GM12878 (cell line): ENCODE results near the gene PPP2R2B. TPM values are rescaled to one million over a fixed set of nuclear protein-coding genes. Genes with fewer than 3 reads are reported as not detected.

ENCODE experiments used
- ATAC-seq: fragments of 200-7000 bp; cut with Tn5 transposase; 3 replicates; pipeline ENCODE4 v1.9.1; 2020; ENCODE audit warnings: mild to moderate bottlenecking, moderate library complexity
- BruUV-seq: library from RNA; stranded (reverse); fragments of 400-500 nt; replicated peaks from 2 replicates; lab custom pipeline; 2021; lab: Mats Ljungman, UMichigan
- CTCF ChIA-PET: fragments of 300-600 bp; sonication (Branson Sonifier 250); formaldehyde crosslinking; extraction: SDS; loops from one replicate; lab custom pipeline; 2021; ENCODE audit warnings: inconsistent platforms; lab: Yijun Ruan, JAX
- POLR2A ChIA-PET: fragments of 350-600 bp; formaldehyde crosslinking; extraction: SDS; loops from one replicate; lab custom pipeline; 2021; ENCODE audit warnings: inconsistent platforms; lab: Charles Lee
- RAD21 ChIA-PET: fragments of 300-600 bp; sonication (Branson Sonifier 250); formaldehyde crosslinking; loops from one replicate; lab custom pipeline; 2023; ENCODE audit warnings: antibody characterized with exemption; ENCODE audit not compliant: unreplicated experiment; lab: Charles Lee
- SMC1A ChIA-PET: fragments of 300-600 bp; sonication (Branson Sonifier 250); formaldehyde crosslinking; loops from one replicate; lab custom pipeline; 2023; ENCODE audit not compliant: unreplicated experiment, uncharacterized antibody; lab: Charles Lee
- DNase-seq: peaks from one replicate; pipeline ENCODE4 v3.0.0-alpha.2; 2011; ENCODE audit warnings: low read depth, low spot score
- FAIRE-seq: peaks from 3 replicates; lab custom pipeline; 2011; peaks lifted over from hg19 to GRCh38; lab: Jason Lieb, UNC
- H2AFZ ChIP-seq: 2 replicates; pipeline ENCODE4 v1.6.0; 2011; ENCODE audit warnings: low read depth, low read length, control low read depth; ENCODE audit not compliant: control insufficient read depth
- H3K27ac ChIP-seq: 2 replicates; pipeline ENCODE4 v1.5.1; 2011; ENCODE audit warnings: control low read depth; ENCODE audit not compliant: control insufficient read depth, insufficient read depth
- H3K27me3 ChIP-seq, 2 experiments: replicated peaks in 1 of 2; 2 replicates each; pipeline versions ENCODE4 v1.6.0 to v1.6.1; 2011; ENCODE audit warnings: low read length in 1 of 2; ENCODE audit not compliant: control insufficient read depth in 2 of 2, insufficient read depth in 2 of 2
- H3K36me3 ChIP-seq, 2 experiments: 2 replicates each; pipeline ENCODE4 v1.5.1; 2011; ENCODE audit warnings: low read length in 1 of 2; ENCODE audit not compliant: control insufficient read depth in 2 of 2, insufficient read depth in 2 of 2
- H3K4me1 ChIP-seq: 2 replicates; pipeline ENCODE4 v1.6.1; 2011; ENCODE audit warnings: mild to moderate bottlenecking, low read length, moderate library complexity, mixed read lengths; ENCODE audit not compliant: control insufficient read depth, insufficient read depth
- H3K4me2 ChIP-seq: 2 replicates; pipeline ENCODE4 v1.6.0; 2011; ENCODE audit warnings: control low read depth; ENCODE audit not compliant: control insufficient read depth, insufficient read depth
- H3K4me3 ChIP-seq: fragments of 200-600 bp; sonication (generic); 2 replicates; pipeline ENCODE4 v1.5.1; 2016
- H3K79me2 ChIP-seq: 2 replicates; pipeline ENCODE4 v1.6.0; 2011; ENCODE audit warnings: low read length; ENCODE audit not compliant: control insufficient read depth, insufficient read depth
- H3K9ac ChIP-seq: 2 replicates; pipeline ENCODE4 v1.8.0; 2011; ENCODE audit warnings: low read length, control low read depth, mixed read lengths; ENCODE audit not compliant: control insufficient read depth, insufficient read depth
- H3K9me3 ChIP-seq: replicated peaks from 3 replicates; pipeline ENCODE4 v1.5.1; 2011; ENCODE audit warnings: mild to moderate bottlenecking, low read length; ENCODE audit not compliant: control insufficient read depth, insufficient read depth
- H4K20me1 ChIP-seq: 2 replicates; pipeline ENCODE4 v1.6.0; 2011; ENCODE audit not compliant: control insufficient read depth, insufficient read depth
- ATF2 ChIP-seq: IDR thresholded peaks from 2 replicates; pipeline ENCODE4 v1.6.1; 2012; ENCODE audit warnings: low read length, inconsistent platforms
- EGR1 ChIP-seq, 2 experiments: IDR thresholded peaks; 1 replicate in 1 of 2; 2 replicates in 1 of 2; pipeline ENCODE4 v1.6.1; 2011 to 2012; ENCODE audit warnings: low read depth in 2 of 2, low read length in 2 of 2, borderline replicate concordance in 1 of 2, mild to moderate bottlenecking in 1 of 2, moderate library complexity in 1 of 2
- IRF4 ChIP-seq: IDR thresholded peaks from 2 replicates; pipeline ENCODE4 v1.6.1; 2011; ENCODE audit warnings: low read depth, low read length
- MTA3 ChIP-seq: IDR thresholded peaks from 2 replicates; pipeline ENCODE4 v1.6.1; 2012; ENCODE audit warnings: low read length, inconsistent platforms, borderline replicate concordance
- NFXL1 ChIP-seq: fragments of 450-650 bp; IDR thresholded peaks from 2 replicates; pipeline ENCODE4 v1.6.1; 2017; ENCODE audit warnings: antibody characterized with exemption, mild to moderate bottlenecking, borderline replicate concordance
- PML ChIP-seq: IDR thresholded peaks from 2 replicates; pipeline ENCODE4 v1.6.1; 2012; ENCODE audit warnings: low read length, inconsistent platforms
- SIN3A ChIP-seq: IDR thresholded peaks from 2 replicates; pipeline ENCODE4 v1.6.1; 2012; ENCODE audit warnings: low read depth, low read length, improper control_type of control experiment
- SMAD1 ChIP-seq: fragments of 450-650 bp; IDR thresholded peaks from 2 replicates; pipeline ENCODE4 v1.6.1; 2018; ENCODE audit warnings: mild to moderate bottlenecking, low read depth; ENCODE audit not compliant: partially characterized antibody
- SREBF1 ChIP-seq: IDR thresholded peaks from 2 replicates; pipeline ENCODE4 v1.6.1; 2012; ENCODE audit warnings: mild to moderate bottlenecking, low read length
- ZBTB40 ChIP-seq: fragments of 450-650 bp; IDR thresholded peaks from 2 replicates; pipeline ENCODE4 v1.6.1; 2016; ENCODE audit warnings: mild to moderate bottlenecking, moderate library complexity, borderline replicate concordance
- ZNF217 ChIP-seq: fragments of 450-650 bp; IDR thresholded peaks from 2 replicates; pipeline ENCODE4 v1.6.1; 2017; ENCODE audit warnings: antibody characterized with exemption, mild to moderate bottlenecking
- ZNF384 ChIP-seq: IDR thresholded peaks from 2 replicates; pipeline ENCODE4 v1.6.1; 2012; ENCODE audit warnings: low read depth, mild to moderate bottlenecking, low read length, improper control_type of control experiment, borderline replicate concordance
- ZSCAN29 ChIP-seq: fragments of 450-650 bp; IDR thresholded peaks from 2 replicates; pipeline ENCODE4 v1.6.1; 2017; ENCODE audit warnings: mild to moderate bottlenecking, moderate library complexity
- WGBS: methylation state at CpG from one replicate; pipeline ENCODE4 v1.1.6; 2016; ENCODE audit warnings: low lambda C conversion rate; ENCODE audit not compliant: insufficient replicate concordance, insufficient coverage; ENCODE audit errors: missing lambda C conversion rate; 5-methylcytosine and 5-hydroxymethylcytosine counted together
- in situ Hi-C: fragments of 300-500 bp; cut with MboI; formaldehyde crosslinking; loops from 9 replicates; pipeline ENCODE4 v1.14.3; 2018; ENCODE audit warnings: mixed read lengths
- intact Hi-C: fragments of 100-400 bp; cut with micrococcal nuclease; formaldehyde crosslinking; loops from one replicate; pipeline ENCODE4 v1.14.2; 2022; ENCODE audit not compliant: unreplicated experiment
- polyA plus RNA-seq, 11 experiments: library from polyadenylated mRNA; depleted of rRNA in 4 of 11; unstranded in 6 of 11; stranded (reverse) in 5 of 11; fragments of >200 nt; fragmentation: Nextera tagmentation in 4 of 11; fragmentation: Illumina TruSeq in 1 of 11; extraction: Ambion mirVana in 4 of 11; extraction: Trizol in 1 of 11; gene quantifications; 1 replicate in 1 of 11; 2 replicates in 10 of 11; pipeline versions ENCODE4 v1.2.1 to v1.2.3, GENCODE V29; 2011 to 2016; ENCODE audit warnings: inconsistent platforms in 2 of 11, missing spikeins in 2 of 11, low read depth in 1 of 11
- total RNA-seq, 4 experiments: library from RNA; depleted of rRNA in 3 of 4; stranded (reverse); fragments of >200 nt in 3 of 4; fragmentation: Illumina TruSeq in 1 of 4; extraction: Trizol in 1 of 4; gene quantifications; 2 replicates each; pipeline versions ENCODE4 v1.2.1 to v1.2.3, GENCODE V29; 2013 to 2021
- TF ChIP-seq, protein P1 (sequence below): fragments of 450-650 bp; IDR thresholded peaks from 2 replicates; pipeline ENCODE4 v1.6.1; 2017; ENCODE audit warnings: low read depth, mild to moderate bottlenecking, moderate library complexity

PPP2R2B gene
- total and polyA plus RNA-seq, 10 of the 15 experiments (the other 5 are each of a cell fraction or from before 2014, with no cell fraction given), result not detected

- intact Hi-C loops (no loop called here), in situ Hi-C loops (no loop called here)
- Histone ChIP-seq H3K27me3 (peaks cover 0 to 3% of the 10 kb centered on the region in 2 experiments; a peak in 1 of 4 replicates), H3K4me2 (no peak overlapping the region), H3K9me3 (no peaks in the 10 kb centered on the region), H3K27ac (no peak overlapping the region), H3K9ac (no peak overlapping the region), H2AFZ (no peak overlapping the region), H3K36me3 (no peaks in the 10 kb centered on the region), H3K4me3 (no peak overlapping the region), H4K20me1 (peaks cover 3% of the 10 kb centered on the region; the same call in 1 of the 2 replicates), H3K79me2 (no peaks in the 10 kb centered on the region), H3K4me1 (no peaks in the 10 kb centered on the region)
- BruUV-seq, result no TSS peak
- WGBS, result 20% methylated on average over 5 of the region's 5 CpGs
- POLR2A ChIA-PET, result no interaction called here
- SMC1A ChIA-PET, result no interaction called here
- ATAC-seq (no peak), DNase-seq (no peak), FAIRE-seq (no peak)
- RAD21 ChIA-PET, result no interaction called here
- CTCF ChIA-PET, result no interaction called here
- TF ChIP-seq NFXL1 (no peak), ATF2 (no peak), SIN3A (no peak), SMAD1 (no peak), SREBF1 (no peak), PML (no peak), EGR1 (IDR thresholded peaks at IDR 0.05; ENCODE audit: borderline replicate concordance in 1 of 2, low read depth in 2 of 2, low read length in 2 of 2) (no peak), MTA3 (no peak), ZBTB40 (no peak), ZNF384 (no peak), ZNF217 (no peak), IRF4 (no peak), ZSCAN29 (no peak)
- TF ChIP-seq, protein P1, sequence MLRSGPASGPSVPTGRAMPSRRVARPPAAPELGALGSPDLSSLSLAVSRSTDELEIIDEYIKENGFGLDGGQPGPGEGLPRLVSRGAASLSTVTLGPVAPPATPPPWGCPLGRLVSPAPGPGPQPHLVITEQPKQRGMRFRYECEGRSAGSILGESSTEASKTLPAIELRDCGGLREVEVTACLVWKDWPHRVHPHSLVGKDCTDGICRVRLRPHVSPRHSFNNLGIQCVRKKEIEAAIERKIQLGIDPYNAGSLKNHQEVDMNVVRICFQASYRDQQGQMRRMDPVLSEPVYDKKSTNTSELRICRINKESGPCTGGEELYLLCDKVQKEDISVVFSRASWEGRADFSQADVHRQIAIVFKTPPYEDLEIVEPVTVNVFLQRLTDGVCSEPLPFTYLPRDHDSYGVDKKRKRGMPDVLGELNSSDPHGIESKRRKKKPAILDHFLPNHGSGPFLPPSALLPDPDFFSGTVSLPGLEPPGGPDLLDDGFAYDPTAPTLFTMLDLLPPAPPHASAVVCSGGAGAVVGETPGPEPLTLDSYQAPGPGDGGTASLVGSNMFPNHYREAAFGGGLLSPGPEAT, result no peak
These were observed 291.8 kb downstream of the PPP2R2B start for GRCh38 chr5:146586752-146587151.
